Endothelial cell of umbilical vein (primary cell): ENCODE data around the gene TMEM167B.

Source experiments
- EZH2 ChIP-seq: IDR thresholded peaks from 2 replicates; pipeline ENCODE4 v1.6.1; 2012; ENCODE audit warnings: borderline replicate concordance, low read depth, mild to moderate bottlenecking, moderate library complexity, low read length, inconsistent platforms; ENCODE audit not compliant: severe bottlenecking
- FOS ChIP-seq: IDR thresholded peaks from 2 replicates; pipeline ENCODE4 v1.6.1; 2011; ENCODE audit warnings: mild to moderate bottlenecking, low read length, moderate library complexity, borderline replicate concordance; ENCODE audit not compliant: insufficient read depth
- GATA2 ChIP-seq: IDR thresholded peaks from 2 replicates; pipeline ENCODE4 v1.7.0; 2011; ENCODE audit warnings: low read depth, mild to moderate bottlenecking, moderate library complexity, mixed read lengths, low read length; ENCODE audit not compliant: insufficient read length, insufficient read depth
- JUN ChIP-seq: IDR thresholded peaks from 2 replicates; pipeline ENCODE4 v1.6.1; 2011; ENCODE audit warnings: borderline replicate concordance, low read depth; ENCODE audit not compliant: insufficient read length, insufficient read depth
- MAX ChIP-seq: IDR thresholded peaks from 2 replicates; pipeline ENCODE4 v1.6.1; 2011; ENCODE audit not compliant: insufficient read depth, insufficient read length
- MYC ChIP-seq: IDR thresholded peaks from one replicate; pipeline ENCODE4 v1.6.1; 2011; ENCODE audit warnings: mild to moderate bottlenecking, low read depth, low read length
- POLR2A ChIP-seq: IDR thresholded peaks from 2 replicates; pipeline ENCODE4 v1.6.1; 2012; ENCODE audit warnings: low read depth, mild to moderate bottlenecking, control low read depth, low read length
- POLR2AphosphoS5 ChIP-seq: IDR thresholded peaks from 2 replicates; pipeline ENCODE4 v1.6.1; 2012; ENCODE audit warnings: low read depth, mild to moderate bottlenecking, control low read depth, low read length, moderate library complexity; ENCODE audit not compliant: insufficient read depth
- TF ChIP-seq, protein P1 (sequence below), 2 donors: IDR thresholded peaks; 1 replicate in 1 of 2; 2 replicates in 1 of 2; pipeline ENCODE4 v1.5.1; 2011; ENCODE audit warnings: low read length in 2 of 2, mild to moderate bottlenecking in 2 of 2, moderate library complexity in 2 of 2, control low read depth in 1 of 2, inconsistent platforms in 1 of 2, low read depth in 1 of 2; ENCODE audit not compliant: insufficient read depth in 1 of 2; ENCODE audit errors: extremely low read depth in 1 of 2

DNA sequence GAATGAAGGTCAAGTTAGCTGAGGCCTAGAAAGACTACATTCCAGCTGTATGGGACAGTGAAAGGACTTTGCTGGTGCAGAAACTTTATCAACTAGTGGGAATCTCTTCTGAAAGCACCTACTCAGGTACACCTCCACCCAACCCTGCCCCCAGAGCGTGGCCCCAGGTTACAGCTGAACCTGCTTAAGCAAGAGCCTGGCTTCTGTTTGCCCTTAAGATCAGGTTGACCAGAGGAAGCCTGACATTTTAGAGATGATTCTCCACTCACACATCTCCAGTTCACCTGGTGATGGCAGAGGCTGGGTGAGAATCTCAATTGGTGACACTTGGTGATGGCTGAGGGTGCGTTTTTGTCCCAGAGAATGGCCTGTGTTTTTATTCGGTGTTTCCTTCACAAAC lies 47.4 kb downstream of the TMEM167B start:
- TF ChIP-seq POLR2A (no peak), POLR2AphosphoS5 (no peak), MYC (no peak), EZH2 (no peak), FOS (no peak), MAX (no peak), JUN (no peak), GATA2 (no peak)
- TF ChIP-seq, protein P1, sequence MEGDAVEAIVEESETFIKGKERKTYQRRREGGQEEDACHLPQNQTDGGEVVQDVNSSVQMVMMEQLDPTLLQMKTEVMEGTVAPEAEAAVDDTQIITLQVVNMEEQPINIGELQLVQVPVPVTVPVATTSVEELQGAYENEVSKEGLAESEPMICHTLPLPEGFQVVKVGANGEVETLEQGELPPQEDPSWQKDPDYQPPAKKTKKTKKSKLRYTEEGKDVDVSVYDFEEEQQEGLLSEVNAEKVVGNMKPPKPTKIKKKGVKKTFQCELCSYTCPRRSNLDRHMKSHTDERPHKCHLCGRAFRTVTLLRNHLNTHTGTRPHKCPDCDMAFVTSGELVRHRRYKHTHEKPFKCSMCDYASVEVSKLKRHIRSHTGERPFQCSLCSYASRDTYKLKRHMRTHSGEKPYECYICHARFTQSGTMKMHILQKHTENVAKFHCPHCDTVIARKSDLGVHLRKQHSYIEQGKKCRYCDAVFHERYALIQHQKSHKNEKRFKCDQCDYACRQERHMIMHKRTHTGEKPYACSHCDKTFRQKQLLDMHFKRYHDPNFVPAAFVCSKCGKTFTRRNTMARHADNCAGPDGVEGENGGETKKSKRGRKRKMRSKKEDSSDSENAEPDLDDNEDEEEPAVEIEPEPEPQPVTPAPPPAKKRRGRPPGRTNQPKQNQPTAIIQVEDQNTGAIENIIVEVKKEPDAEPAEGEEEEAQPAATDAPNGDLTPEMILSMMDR (IDR thresholded peaks at IDR 0.05; ENCODE audit: extremely low read depth in 1 of 2, insufficient read depth in 1 of 2, low read depth in 1 of 2, low read length in 2 of 2): no peak
